Liver (tissue), 9 donors: Measurements from ENCODE around the gene LSR. TPM values are rescaled to one million over a fixed set of nuclear protein-coding genes. Genes with fewer than 3 reads are reported as not detected.

Experiments
- DNase-seq: peaks from one replicate; pipeline ENCODE4 v3.0.0-alpha.2; 2017; ENCODE audit warnings: low spot score
- H3K27ac ChIP-seq, 2 donors: one replicate each; pipeline ENCODE4 v1.7.0; 2013; ENCODE audit warnings: inconsistent platforms in 2 of 2, low read length in 2 of 2, control low read depth in 1 of 2, low read depth in 1 of 2, mild to moderate bottlenecking in 1 of 2
- H3K27me3 ChIP-seq, 4 donors: one replicate each; pipeline versions ENCODE4 v1.6.1 to v1.7.0; 2013; ENCODE audit warnings: low read length in 3 of 4, inconsistent platforms in 1 of 4, mild to moderate bottlenecking in 1 of 4, moderate library complexity in 1 of 4; ENCODE audit not compliant: control insufficient read depth in 4 of 4, insufficient read depth in 4 of 4
- H3K36me3 ChIP-seq, 4 donors: one replicate each; pipeline versions ENCODE4 v1.6.1 to v1.7.0; 2013; ENCODE audit warnings: low read length in 3 of 4, mild to moderate bottlenecking in 3 of 4, low read depth in 1 of 4, moderate library complexity in 1 of 4; ENCODE audit not compliant: control insufficient read depth in 4 of 4, insufficient read depth in 3 of 4
- H3K4me1 ChIP-seq, 4 donors: one replicate each; pipeline versions ENCODE4 v1.6.1 to v1.7.0; 2013; ENCODE audit warnings: low read length in 3 of 4, mild to moderate bottlenecking in 3 of 4, moderate library complexity in 1 of 4; ENCODE audit not compliant: control insufficient read depth in 4 of 4, insufficient read depth in 4 of 4
- H3K4me3 ChIP-seq, 3 donors: one replicate each; pipeline versions ENCODE4 v1.6.1 to v1.7.0; 2013; ENCODE audit warnings: low read length in 3 of 3, control low read depth in 1 of 3, low read depth in 1 of 3, mild to moderate bottlenecking in 1 of 3
- H3K9ac ChIP-seq, 2 donors: one replicate each; pipeline ENCODE4 v1.7.0; 2013; ENCODE audit warnings: low read length in 2 of 2, mild to moderate bottlenecking in 2 of 2, moderate library complexity in 2 of 2, control low read depth in 1 of 2, low read depth in 1 of 2
- H3K9me3 ChIP-seq, 4 donors: one replicate each; pipeline versions ENCODE4 v1.6.1 to v1.7.0; 2013; ENCODE audit warnings: low read length in 3 of 4; ENCODE audit not compliant: control insufficient read depth in 4 of 4
- EGR1 ChIP-seq, 2 donors: IDR thresholded peaks; 2 replicates each; pipeline ENCODE4 v1.6.1; 2016 to 2018; ENCODE audit warnings: antibody characterized with exemption in 2 of 2, low read depth in 2 of 2
- FOXA1 ChIP-seq: IDR thresholded peaks from 2 replicates; pipeline ENCODE4 v1.6.1; 2016; ENCODE audit warnings: antibody characterized with exemption
- FOXA2 ChIP-seq: IDR thresholded peaks from 2 replicates; pipeline ENCODE4 v1.6.1; 2016; ENCODE audit warnings: antibody characterized with exemption
- GABPA ChIP-seq, 2 donors: IDR thresholded peaks in 1 of 2; conservative IDR thresholded peaks in 1 of 2; 2 replicates each; pipeline ENCODE4 v1.6.1; 2016; ENCODE audit warnings: antibody characterized with exemption in 2 of 2, mild to moderate bottlenecking in 1 of 2, moderate library complexity in 1 of 2
- HNF4A ChIP-seq, 2 donors: conservative IDR thresholded peaks; 2 replicates each; pipeline ENCODE4 v1.6.1; 2016; ENCODE audit warnings: antibody characterized with exemption in 2 of 2, mild to moderate bottlenecking in 2 of 2
- HNF4G ChIP-seq: IDR thresholded peaks from 2 replicates; pipeline ENCODE4 v1.6.1; 2016; ENCODE audit warnings: antibody characterized with exemption
- NR2F2 ChIP-seq: IDR thresholded peaks from 2 replicates; pipeline ENCODE4 v1.6.1; 2016; ENCODE audit warnings: antibody characterized with exemption
- RAD21 ChIP-seq, 2 donors: IDR thresholded peaks; 2 replicates each; pipeline ENCODE4 v1.6.1; 2016; ENCODE audit warnings: antibody characterized with exemption in 2 of 2, mild to moderate bottlenecking in 2 of 2
- SP1 ChIP-seq: IDR thresholded peaks from 2 replicates; pipeline ENCODE4 v1.6.1; 2018; ENCODE audit warnings: antibody characterized with exemption, mild to moderate bottlenecking
- YY1 ChIP-seq: IDR thresholded peaks from 2 replicates; pipeline ENCODE4 v1.6.1; 2016; ENCODE audit warnings: antibody characterized with exemption, mild to moderate bottlenecking
- WGBS: extraction: QIAGEN DNeasy Blood & Tissue Kit; methylation state at CpG from one replicate; pipeline ENCODE4 v1.1.7; 2013; 5-methylcytosine and 5-hydroxymethylcytosine counted together
- polyA plus RNA-seq, 2 donors: library from polyadenylated mRNA; stranded (reverse) in 1 of 2; unstranded in 1 of 2; fragments of 200-250 nt in 1 of 2; fragments of >200 nt in 1 of 2; fragmentation: Nextera tagmentation in 1 of 2; extraction: Ambion mirVana in 1 of 2; gene quantifications; one replicate each; pipeline versions ENCODE4 v1.2.1 to v1.2.3, GENCODE V29; 2013 to 2015
- total RNA-seq, 2 donors: library from RNA; depleted of rRNA; stranded (reverse); fragments of >200 nt; gene quantifications; one replicate each; pipeline ENCODE4 v1.2.3, GENCODE V29; 2014
- TF ChIP-seq, protein P1 (sequence below): IDR thresholded peaks from 2 replicates; pipeline ENCODE4 v1.6.1; 2016; ENCODE audit warnings: antibody characterized with exemption, mild to moderate bottlenecking
- TF ChIP-seq, protein P2 (sequence below): fragments of 150-350 bp; IDR thresholded peaks from 2 replicates; pipeline ENCODE4 v1.5.1; 2017; ENCODE audit warnings: improper control_type of control experiment, low read depth, low read length; ENCODE audit not compliant: missing input control
- TF ChIP-seq, protein P3 (sequence below): IDR thresholded peaks from 2 replicates; pipeline ENCODE4 v1.6.1; 2016; ENCODE audit warnings: antibody characterized with exemption
- TF ChIP-seq, protein P4 (sequence below): IDR thresholded peaks from 2 replicates; pipeline ENCODE4 v1.6.1; 2016; ENCODE audit warnings: antibody characterized with exemption
- TF ChIP-seq, protein P5 (sequence below): IDR thresholded peaks from 2 replicates; pipeline ENCODE4 v1.6.1; 2016; ENCODE audit warnings: antibody characterized with exemption
- donor health status: healthy.
- donor health status: healthy.
- donor health status: healthy.
- donor health status: healthy.
- donor health status: healthy.

The LSR gene
- total and polyA plus RNA-seq, 4 donors: 33.7 to 150 (median 48.0) TPM

DNA sequence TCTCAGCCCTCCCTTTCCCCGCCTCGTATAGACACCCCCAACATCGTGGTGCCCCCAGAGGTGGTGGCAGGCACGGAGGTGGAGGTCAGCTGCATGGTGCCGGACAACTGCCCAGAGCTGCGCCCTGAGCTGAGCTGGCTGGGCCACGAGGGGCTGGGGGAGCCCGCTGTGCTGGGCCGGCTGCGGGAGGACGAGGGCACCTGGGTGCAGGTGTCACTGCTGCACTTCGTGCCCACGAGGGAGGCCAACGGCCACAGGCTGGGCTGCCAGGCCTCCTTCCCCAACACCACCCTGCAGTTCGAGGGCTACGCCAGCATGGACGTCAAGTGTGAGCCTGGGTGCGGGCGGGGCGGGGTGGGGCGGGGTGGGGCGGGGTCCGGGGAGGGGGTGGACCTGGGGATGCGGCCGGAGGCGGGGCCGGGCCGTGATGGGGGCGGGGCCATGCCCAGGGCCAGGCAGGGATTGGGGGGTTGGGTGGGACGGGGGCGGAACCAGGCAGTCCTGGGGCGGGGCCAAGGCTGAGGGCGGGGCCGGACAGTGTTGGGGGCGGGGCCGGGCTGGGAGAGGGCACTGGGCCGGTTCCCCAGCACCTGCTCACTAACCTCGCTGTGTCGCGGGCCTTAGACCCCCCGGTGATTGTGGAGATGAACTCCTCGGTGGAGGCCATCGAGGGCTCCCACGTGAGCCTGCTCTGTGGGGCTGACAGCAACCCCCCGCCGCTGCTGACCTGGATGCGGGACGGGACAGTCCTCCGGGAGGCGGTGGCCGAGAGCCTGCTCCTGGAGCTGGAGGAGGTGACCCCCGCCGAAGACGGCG is 50.9 kb downstream of the LSR start (continued):
- TF ChIP-seq, protein P1, sequence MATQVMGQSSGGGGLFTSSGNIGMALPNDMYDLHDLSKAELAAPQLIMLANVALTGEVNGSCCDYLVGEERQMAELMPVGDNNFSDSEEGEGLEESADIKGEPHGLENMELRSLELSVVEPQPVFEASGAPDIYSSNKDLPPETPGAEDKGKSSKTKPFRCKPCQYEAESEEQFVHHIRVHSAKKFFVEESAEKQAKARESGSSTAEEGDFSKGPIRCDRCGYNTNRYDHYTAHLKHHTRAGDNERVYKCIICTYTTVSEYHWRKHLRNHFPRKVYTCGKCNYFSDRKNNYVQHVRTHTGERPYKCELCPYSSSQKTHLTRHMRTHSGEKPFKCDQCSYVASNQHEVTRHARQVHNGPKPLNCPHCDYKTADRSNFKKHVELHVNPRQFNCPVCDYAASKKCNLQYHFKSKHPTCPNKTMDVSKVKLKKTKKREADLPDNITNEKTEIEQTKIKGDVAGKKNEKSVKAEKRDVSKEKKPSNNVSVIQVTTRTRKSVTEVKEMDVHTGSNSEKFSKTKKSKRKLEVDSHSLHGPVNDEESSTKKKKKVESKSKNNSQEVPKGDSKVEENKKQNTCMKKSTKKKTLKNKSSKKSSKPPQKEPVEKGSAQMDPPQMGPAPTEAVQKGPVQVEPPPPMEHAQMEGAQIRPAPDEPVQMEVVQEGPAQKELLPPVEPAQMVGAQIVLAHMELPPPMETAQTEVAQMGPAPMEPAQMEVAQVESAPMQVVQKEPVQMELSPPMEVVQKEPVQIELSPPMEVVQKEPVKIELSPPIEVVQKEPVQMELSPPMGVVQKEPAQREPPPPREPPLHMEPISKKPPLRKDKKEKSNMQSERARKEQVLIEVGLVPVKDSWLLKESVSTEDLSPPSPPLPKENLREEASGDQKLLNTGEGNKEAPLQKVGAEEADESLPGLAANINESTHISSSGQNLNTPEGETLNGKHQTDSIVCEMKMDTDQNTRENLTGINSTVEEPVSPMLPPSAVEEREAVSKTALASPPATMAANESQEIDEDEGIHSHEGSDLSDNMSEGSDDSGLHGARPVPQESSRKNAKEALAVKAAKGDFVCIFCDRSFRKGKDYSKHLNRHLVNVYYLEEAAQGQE: no peak
- no peak for TF ChIP-seq NR2F2

DNA sequence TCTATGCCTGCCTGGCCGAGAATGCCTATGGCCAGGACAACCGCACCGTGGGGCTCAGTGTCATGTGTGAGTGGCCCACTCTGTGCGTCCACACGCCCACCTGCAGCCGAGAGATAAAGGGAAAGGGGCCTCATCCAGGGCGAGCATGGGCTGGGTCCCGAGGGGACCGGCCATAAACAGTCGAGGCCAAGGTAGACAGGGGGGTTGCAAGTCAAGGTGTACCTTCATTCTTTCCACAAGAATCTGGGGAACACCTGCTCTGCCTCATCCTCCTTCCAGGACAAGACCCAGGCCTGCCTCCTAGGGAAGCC is 51.5 kb downstream of the LSR start:
- Histone ChIP-seq H3K36me3 (no peaks in the 10 kb centered on the region), H3K27ac (no peak overlapping the region), H3K4me1 (peaks cover 0 to 2% (median 0%) of the 10 kb centered on the region in 4 donors), H3K4me3 (no peak overlapping the region), H3K9ac (no peak overlapping the region), H3K27me3 (no peaks in the 10 kb centered on the region), H3K9me3 (no peaks in the 10 kb centered on the region)
- no peak for DNase-seq
- no peak for TF ChIP-seq SP1
- TF ChIP-seq GABPA (IDR thresholded peaks at IDR 0.05 in 1 of 2, conservative IDR thresholded peaks at IDR 0.05 in 1 of 2): no peak
- no peak for TF ChIP-seq HNF4A (conservative IDR thresholded peaks at IDR 0.05)
- TF ChIP-seq YY1: no peak
- TF ChIP-seq, protein P2, sequence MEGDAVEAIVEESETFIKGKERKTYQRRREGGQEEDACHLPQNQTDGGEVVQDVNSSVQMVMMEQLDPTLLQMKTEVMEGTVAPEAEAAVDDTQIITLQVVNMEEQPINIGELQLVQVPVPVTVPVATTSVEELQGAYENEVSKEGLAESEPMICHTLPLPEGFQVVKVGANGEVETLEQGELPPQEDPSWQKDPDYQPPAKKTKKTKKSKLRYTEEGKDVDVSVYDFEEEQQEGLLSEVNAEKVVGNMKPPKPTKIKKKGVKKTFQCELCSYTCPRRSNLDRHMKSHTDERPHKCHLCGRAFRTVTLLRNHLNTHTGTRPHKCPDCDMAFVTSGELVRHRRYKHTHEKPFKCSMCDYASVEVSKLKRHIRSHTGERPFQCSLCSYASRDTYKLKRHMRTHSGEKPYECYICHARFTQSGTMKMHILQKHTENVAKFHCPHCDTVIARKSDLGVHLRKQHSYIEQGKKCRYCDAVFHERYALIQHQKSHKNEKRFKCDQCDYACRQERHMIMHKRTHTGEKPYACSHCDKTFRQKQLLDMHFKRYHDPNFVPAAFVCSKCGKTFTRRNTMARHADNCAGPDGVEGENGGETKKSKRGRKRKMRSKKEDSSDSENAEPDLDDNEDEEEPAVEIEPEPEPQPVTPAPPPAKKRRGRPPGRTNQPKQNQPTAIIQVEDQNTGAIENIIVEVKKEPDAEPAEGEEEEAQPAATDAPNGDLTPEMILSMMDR: no peak
- TF ChIP-seq, protein P3, sequence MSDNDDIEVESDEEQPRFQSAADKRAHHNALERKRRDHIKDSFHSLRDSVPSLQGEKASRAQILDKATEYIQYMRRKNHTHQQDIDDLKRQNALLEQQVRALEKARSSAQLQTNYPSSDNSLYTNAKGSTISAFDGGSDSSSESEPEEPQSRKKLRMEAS: no peak
- no peak for TF ChIP-seq FOXA1
- TF ChIP-seq FOXA2: no peak
- TF ChIP-seq, protein P4, sequence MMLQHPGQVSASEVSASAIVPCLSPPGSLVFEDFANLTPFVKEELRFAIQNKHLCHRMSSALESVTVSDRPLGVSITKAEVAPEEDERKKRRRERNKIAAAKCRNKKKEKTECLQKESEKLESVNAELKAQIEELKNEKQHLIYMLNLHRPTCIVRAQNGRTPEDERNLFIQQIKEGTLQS: no peak
- no peak for TF ChIP-seq EGR1 (IDR thresholded peaks at IDR 0.05; ENCODE audit: low read depth in 2 of 2)
- no peak for TF ChIP-seq HNF4G
- TF ChIP-seq, protein P5, sequence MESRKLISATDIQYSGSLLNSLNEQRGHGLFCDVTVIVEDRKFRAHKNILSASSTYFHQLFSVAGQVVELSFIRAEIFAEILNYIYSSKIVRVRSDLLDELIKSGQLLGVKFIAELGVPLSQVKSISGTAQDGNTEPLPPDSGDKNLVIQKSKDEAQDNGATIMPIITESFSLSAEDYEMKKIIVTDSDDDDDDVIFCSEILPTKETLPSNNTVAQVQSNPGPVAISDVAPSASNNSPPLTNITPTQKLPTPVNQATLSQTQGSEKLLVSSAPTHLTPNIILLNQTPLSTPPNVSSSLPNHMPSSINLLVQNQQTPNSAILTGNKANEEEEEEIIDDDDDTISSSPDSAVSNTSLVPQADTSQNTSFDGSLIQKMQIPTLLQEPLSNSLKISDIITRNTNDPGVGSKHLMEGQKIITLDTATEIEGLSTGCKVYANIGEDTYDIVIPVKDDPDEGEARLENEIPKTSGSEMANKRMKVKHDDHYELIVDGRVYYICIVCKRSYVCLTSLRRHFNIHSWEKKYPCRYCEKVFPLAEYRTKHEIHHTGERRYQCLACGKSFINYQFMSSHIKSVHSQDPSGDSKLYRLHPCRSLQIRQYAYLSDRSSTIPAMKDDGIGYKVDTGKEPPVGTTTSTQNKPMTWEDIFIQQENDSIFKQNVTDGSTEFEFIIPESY: no peak
- TF ChIP-seq RAD21 (IDR thresholded peaks at IDR 0.05): no peak
- WGBS: 90% methylated on average over 10 of the region's 10 CpGs
